Coronary artery (tissue), 2 donors: ENCODE data around the gene SIRPA.

Experiments used
- DNase-seq: peaks from one replicate; pipeline ENCODE4 v3.0.0-alpha.2; 2017; ENCODE audit warnings: low spot score
- H3K27ac ChIP-seq, 2 donors: fragments of 200-600 bp; sonication (generic); one replicate each; pipeline ENCODE4 v1.5.1; 2016 to 2019
- H3K4me3 ChIP-seq: fragments of 200-600 bp; sonication (generic); 2 replicates; pipeline ENCODE4 v1.5.1; 2016; ENCODE audit warnings: mild to moderate bottlenecking, moderate library complexity
- CTCF ChIP-seq: fragments of 200-600 bp; sonication (generic); IDR thresholded peaks from one replicate; pipeline ENCODE4 v1.5.1; 2019; ENCODE audit warnings: antibody characterized with exemption

Gene SIRPA

GRCh38 chr20:1951436-1952115, 56.4 kb downstream of the SIRPA start:
- no peak overlapping the region for H3K27ac ChIP-seq
- DNase-seq, result no peak
- TF ChIP-seq CTCF, result no peak
- no peak overlapping the region for H3K4me3 ChIP-seq

- DNase-seq, result no peak
Measured at GRCh38 chr20:1952737-1953530, 57.7 kb downstream of the SIRPA start.

GRCh38 chr20:1953621-1954020, 58.4 kb downstream of the SIRPA start:
- no peak for DNase-seq
- no peak overlapping the region for H3K4me3 ChIP-seq
- no peak overlapping the region for H3K27ac ChIP-seq
- no peak for TF ChIP-seq CTCF

More at GRCh38 chr20:1952737-1953530, 57.7 kb downstream of the SIRPA start:
- no peak for TF ChIP-seq CTCF
- no peak overlapping the region for H3K27ac ChIP-seq
- H3K4me3 ChIP-seq, result no peak overlapping the region

- DNase-seq, result no peak
Measured at GRCh38 chr20:1955217-1955616, 60.0 kb downstream of the SIRPA start.

GRCh38 chr20:1958426-1958825, 63.2 kb downstream of the SIRPA start:
- DNase-seq, result no peak
- TF ChIP-seq CTCF, result no peak
- Histone ChIP-seq H3K27ac (no peak overlapping the region), H3K4me3 (no peak overlapping the region)

More at GRCh38 chr20:1955217-1955616, 60.0 kb downstream of the SIRPA start:
- no peak for TF ChIP-seq CTCF
- Histone ChIP-seq H3K4me3 (no peak overlapping the region), H3K27ac (no peak overlapping the region)

- no peak for DNase-seq
- Histone ChIP-seq H3K4me3 (no peak overlapping the region), H3K27ac (no peak overlapping the region)
- no peak for TF ChIP-seq CTCF
Measured at GRCh38 chr20:1959156-1959555, 63.9 kb downstream of the SIRPA start.

GRCh38 chr20:1961374-1961773, 66.2 kb downstream of the SIRPA start:
- Histone ChIP-seq H3K27ac (no peak overlapping the region), H3K4me3 (no peak overlapping the region)
- no peak for TF ChIP-seq CTCF
- DNase-seq, result no peak
